IMR-90 (cell line): ENCODE data around the gene C19orf73.

Experiments used
- CEBPB ChIP-seq: IDR thresholded peaks from 2 replicates; pipeline ENCODE4 v1.6.1; 2012; ENCODE audit warnings: low read depth, low read length, improper control_type of control experiment
- CHD1 ChIP-seq: IDR thresholded peaks from 2 replicates; pipeline ENCODE4 v1.6.1; 2012; ENCODE audit warnings: low read depth, low read length, improper control_type of control experiment
- CTCF ChIP-seq: conservative IDR thresholded peaks from 2 replicates; pipeline ENCODE4 v1.5.1; 2012; ENCODE audit warnings: mild to moderate bottlenecking, low read depth, low read length, improper control_type of control experiment
- ELK1 ChIP-seq: fragments of 150-350 bp; IDR thresholded peaks from 2 replicates; pipeline ENCODE4 v1.6.1; 2016; ENCODE audit warnings: low read depth, mild to moderate bottlenecking, low read length, moderate library complexity, borderline replicate concordance
- FOS ChIP-seq: fragments of 150-350 bp; IDR thresholded peaks from 2 replicates; pipeline ENCODE4 v1.6.1; 2016; ENCODE audit warnings: low read depth, low read length
- MAFK ChIP-seq: IDR thresholded peaks from 2 replicates; pipeline ENCODE4 v1.6.1; 2012; ENCODE audit warnings: low read depth, low read length, improper control_type of control experiment
- MXI1 ChIP-seq: IDR thresholded peaks from 2 replicates; pipeline ENCODE4 v1.6.1; 2012; ENCODE audit warnings: low read depth, mild to moderate bottlenecking, low read length, moderate library complexity, borderline replicate concordance
- NFE2L2 ChIP-seq: fragments of 150-350 bp; IDR thresholded peaks from 2 replicates; pipeline ENCODE4 v1.6.1; 2016; ENCODE audit warnings: low read depth, mild to moderate bottlenecking, low read length
- POLR2A ChIP-seq: IDR thresholded peaks from 2 replicates; pipeline ENCODE4 v1.6.1; 2012; ENCODE audit warnings: mild to moderate bottlenecking, low read depth, low read length
- RAD21 ChIP-seq: IDR thresholded peaks from 2 replicates; pipeline ENCODE4 v1.6.1; 2012; ENCODE audit warnings: low read length, improper control_type of control experiment
- RCOR1 ChIP-seq: IDR thresholded peaks from 2 replicates; pipeline ENCODE4 v1.6.1; 2012; ENCODE audit warnings: mild to moderate bottlenecking, low read length, improper control_type of control experiment; ENCODE audit not compliant: insufficient replicate concordance
- SMC3 ChIP-seq: fragments of 150-350 bp; IDR thresholded peaks from 2 replicates; pipeline ENCODE4 v1.6.1; 2016; ENCODE audit warnings: low read depth, mild to moderate bottlenecking, antibody characterized with exemption, low read length, moderate library complexity
- USF2 ChIP-seq: fragments of 150-350 bp; IDR thresholded peaks from 2 replicates; pipeline ENCODE4 v1.6.1; 2017; ENCODE audit warnings: mild to moderate bottlenecking, antibody characterized with exemption, low read length, low read depth

- TF ChIP-seq CTCF (no peak), POLR2A (no peak), RAD21 (no peak), CEBPB (no peak), MXI1 (no peak), ELK1 (no peak), SMC3 (no peak), NFE2L2 (no peak), CHD1 (no peak), MAFK (no peak), RCOR1 (no peak), USF2 (no peak), FOS (no peak)
Observed at GRCh38 chr19:49094505-49095482, 24.1 kb downstream of the C19orf73 start.
